Stimulated activated CD8-positive, alpha-beta memory T cell treated with anti-CD3 and anti-CD28 coated beads, Interleukin-12 subunit alpha, Interleukin-12 subunit beta, amount 100 ng/mL, for 24 hours (primary cell): ENCODE results near the gene EFNA5.

Experiments used
- DNase-seq: peaks from one replicate; pipeline ENCODE4 v3.0.0-alpha.2; 2020; ENCODE audit errors: extremely low read depth

Gene EFNA5

DNA sequence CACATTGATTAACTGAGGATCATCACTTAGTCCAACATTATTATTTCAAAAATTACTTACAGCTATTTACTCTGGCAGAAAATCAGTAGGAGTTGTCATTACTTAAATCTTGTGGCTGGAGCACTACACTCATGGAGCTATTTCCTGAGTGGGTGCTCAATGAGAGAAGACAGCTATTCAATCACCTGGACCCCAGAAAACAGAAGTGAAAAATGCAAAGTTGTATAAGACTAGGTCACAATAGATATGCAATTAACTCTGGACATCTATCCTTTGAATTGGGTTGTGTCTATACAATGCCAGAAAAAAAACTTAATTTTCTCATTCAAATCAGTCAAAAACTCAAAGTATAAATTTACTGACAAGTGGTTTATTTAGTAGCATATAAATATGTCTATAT, 340.9 kb downstream of the EFNA5 start:
- no peak for DNase-seq
